NCI-H226 (cell line): ENCODE results near the gene NLGN1.
A peak's percentile ranks its signal among the peaks of the same experiment; 100 is the strongest.

Experiments used
- DNase-seq: peaks from one replicate; pipeline ENCODE4 v3.0.0-alpha.2; 2015

Gene NLGN1

DNA sequence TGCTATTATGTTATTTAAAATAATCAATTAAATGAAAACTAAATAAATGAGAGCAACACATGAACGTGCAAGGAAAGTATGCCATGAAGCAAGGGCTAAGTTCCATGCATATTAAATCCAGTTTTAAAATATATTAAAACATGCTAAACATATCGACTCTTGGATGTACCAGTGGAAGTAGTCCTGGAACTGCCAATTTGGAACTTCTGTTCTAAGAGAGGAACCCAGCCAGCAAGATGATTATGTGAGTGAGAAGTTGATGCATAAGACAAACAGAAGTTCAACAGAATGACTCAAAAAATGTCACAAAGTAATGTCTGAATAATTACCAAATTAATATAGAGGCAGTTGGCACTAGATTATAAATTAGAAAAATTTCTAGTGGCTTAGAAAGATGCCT lies 714.2 kb downstream of the NLGN1 start:
- no peak for DNase-seq

DNA sequence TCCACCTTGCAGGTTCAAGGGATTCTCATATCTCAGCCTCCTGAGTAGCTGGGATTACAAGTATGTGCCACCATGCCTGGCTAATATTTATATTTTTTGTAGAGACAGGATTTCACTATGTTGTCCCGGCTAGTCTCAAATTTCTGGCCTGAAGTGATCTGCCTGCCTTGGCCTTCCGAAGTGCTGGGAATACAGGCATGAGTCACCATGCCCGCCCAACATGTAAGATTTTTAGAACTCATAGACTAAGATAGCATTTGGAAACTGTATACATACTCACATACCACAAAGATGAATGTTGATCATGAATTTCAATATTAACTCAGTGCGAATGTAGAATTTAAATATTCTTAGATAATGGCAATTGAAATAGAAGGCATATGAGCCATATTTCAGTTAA lies 718.9 kb downstream of the NLGN1 start:
- DNase-seq, result peak; percentile 26

DNA sequence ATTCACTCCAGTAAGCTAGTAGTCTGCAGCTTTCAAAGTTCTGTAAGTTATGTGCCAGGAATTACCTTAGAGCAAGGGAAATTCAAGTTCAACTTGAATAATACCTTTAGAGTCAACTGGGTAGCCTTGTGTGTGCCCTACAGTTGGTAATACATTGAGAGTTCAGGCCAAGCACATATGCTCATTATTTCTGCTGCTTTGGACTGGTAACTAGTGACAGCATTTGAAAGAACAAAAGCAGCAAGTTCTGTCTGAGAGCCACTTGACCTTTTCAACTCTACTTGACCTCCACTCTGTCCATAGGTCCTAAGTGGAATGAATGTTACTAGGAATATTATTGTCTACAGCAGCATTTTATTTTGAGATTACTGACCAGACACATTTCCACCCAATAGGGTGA lies 723.5 kb downstream of the NLGN1 start:
- DNase-seq, result no peak

DNA sequence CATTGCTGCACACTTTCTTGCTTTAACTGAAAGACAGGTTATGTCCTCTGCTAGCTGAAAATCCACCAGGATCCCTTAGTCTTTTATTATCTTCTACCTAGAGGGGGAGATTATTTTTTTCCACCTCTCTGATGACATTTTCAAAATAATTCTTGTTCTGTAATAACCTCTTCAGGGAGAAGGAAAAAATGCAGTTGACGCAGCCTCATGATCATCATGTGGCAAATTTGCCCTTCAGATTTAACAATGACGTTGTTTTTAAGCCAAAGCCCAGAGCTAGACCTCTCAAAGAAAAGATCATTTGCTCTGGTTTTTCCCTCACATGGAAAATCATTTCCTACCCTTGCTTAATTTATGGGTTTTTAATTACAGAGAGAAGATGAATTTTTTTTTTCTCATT lies 724.9 kb downstream of the NLGN1 start:
- DNase-seq, result no peak

DNA sequence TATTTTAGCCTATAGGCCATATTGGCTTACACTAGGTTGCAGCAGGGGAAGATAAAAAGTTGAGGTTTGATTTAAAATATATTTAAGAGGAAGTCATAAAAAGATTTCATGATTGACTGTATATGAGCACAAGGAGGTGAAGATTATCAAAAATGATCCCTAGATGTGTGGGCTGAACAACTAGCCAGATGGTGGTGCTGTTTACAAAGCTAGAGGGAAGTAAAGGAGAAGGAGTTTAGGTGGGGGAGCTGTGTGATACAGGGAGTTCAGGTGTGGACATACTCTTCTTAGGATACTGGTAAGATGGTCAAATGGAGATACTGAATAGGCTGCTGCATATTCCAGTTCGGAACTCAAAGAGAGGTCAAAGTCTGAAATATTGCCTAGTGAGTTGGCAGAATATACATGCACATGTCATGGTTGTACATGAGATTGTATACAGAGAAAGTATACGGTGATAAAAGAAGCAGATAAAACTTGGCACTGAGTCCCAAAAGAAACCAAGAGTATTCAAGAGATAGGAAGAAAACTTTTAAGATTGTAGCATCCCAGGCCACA lies 727.8 kb downstream of the NLGN1 start:
- DNase-seq, result peak; percentile 51

DNA sequence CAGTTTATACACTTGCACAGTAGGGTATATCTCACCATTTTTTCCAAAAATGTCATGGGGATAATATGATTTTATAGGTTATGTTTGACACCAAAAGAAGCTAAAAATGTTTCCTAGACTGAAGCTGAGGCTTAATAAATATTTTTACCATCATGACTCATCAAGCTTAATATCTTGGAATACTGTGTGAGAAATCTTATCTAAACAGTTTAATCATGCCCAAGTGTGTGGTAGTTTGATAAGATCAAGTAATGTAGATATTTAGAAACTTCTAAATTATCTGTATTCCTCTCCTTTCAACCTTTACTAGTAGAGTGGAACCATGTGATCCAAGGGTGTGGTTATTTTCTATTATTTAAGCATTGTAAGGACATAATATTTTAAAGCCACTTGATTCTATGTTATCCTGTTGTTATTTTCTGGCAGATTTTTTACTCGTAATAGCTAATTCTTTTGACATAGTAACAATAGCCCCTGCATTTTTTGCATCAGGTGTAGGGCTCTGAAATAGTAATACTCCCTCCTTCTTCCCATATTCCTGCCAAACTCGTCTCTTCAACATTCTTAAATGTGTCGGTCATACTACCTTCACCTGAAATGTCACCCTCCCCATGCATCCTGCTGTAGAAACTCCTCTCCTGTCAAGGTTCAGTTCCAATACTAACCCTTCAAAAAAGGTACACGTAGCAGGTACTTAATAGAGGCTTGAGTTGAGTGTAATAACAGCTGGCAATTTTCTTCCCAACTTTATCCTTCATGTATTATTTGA lies 729.6 kb downstream of the NLGN1 start:
- peak; percentile 13 for DNase-seq

DNA sequence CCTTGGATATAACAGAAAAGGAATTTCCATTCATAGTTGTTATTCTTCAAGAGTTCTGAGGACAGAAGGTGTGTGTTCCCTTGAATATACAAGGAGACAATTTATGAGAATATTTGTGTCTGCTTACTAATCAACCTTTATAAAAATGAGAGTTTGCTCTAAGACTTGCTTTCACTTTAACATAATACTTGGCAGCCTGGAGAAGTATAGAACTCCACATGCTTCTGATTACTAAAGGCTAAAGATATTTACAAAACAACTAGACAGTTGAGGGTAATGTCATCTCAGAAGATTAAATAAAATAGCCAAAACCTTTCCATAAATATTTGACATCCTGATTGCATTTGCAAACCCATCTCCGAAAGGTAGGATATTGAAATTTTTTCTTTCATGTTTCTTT lies 734.5 kb downstream of the NLGN1 start:
- no peak for DNase-seq

DNA sequence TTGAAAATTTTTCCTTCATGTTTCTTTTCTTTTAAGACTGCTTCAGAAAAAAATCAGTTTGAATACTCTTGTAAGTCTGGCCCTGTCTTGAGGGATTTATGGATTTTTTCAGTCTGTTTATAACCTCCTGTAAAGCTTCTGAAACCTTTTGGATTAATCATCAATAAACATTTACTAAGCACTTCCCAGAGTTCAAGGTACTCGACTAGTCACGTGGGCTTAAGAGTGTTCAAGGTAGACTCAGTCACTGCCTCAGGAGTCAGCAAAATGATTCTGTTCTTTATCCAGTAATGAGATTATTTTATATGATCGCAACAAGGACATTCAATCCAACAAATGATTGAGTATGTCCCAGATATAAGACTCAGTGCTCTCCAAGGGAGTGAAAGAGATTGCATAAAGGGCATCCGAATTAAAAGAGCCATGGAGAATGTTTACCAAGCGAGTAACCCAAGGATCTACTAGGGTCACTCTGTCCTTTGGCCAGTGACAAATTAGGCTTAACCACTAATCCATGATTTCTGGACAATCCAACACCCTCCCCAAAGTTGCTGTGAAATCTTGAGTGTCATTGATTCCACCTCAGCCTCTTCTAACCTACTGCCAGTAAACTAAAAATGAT lies 735.0 kb downstream of the NLGN1 start:
- DNase-seq, result no peak

DNA sequence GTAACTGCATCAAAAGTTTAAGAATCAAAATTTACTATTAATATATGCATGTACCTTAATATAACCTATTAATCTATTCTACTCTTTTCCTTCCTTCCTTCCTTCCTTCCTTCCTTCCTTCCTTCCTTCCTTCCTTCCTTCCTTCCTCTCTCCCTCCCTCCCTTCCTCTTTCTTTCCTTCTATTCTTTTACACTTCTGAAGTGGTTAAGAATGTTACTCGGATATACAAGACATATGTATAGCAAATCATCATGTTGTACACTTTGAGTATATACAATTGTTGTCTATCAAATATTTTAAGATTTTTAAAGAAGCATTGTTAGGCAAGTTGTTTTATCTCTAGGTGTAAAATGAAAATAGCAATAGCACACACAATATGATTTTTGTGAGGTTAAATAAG lies 748.5 kb downstream of the NLGN1 start:
- no peak for DNase-seq

DNA sequence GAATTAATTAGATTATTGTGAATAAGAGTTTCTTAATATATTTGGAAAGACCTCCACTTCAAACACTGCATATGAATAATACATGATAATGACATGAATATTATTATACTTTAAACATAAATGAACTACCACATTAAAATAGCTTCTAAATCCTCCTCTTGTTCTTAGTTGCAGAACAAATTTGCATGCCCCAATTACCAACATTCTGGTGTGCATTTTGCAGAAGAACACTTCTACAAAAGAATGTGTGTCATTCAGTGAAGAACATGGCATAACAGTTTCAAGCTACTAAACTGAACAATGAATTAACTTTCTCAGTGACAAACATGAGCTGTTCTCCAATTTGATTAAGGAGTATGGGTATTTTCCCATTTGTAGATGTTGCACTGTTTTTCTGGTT lies 750.3 kb downstream of the NLGN1 start:
- DNase-seq, result no peak

DNA sequence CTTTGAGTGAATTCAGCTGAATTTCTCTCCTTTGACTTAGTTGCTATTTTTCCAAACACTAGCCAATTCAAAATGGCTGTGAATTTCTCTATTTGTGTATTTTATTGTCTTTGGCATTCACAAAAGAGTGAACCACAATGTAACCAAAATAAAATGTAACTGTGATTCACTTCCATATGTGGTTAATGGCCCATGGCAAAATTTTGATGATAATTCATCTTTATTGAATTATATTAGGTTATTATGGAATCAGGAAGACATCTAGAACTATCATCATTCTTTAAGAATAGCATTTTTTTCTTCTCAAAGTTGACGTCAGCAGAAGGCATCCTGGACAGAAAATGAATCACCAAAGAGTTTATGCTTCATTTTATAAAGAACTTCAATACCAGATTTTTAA lies 756.3 kb downstream of the NLGN1 start:
- no peak for DNase-seq

DNA sequence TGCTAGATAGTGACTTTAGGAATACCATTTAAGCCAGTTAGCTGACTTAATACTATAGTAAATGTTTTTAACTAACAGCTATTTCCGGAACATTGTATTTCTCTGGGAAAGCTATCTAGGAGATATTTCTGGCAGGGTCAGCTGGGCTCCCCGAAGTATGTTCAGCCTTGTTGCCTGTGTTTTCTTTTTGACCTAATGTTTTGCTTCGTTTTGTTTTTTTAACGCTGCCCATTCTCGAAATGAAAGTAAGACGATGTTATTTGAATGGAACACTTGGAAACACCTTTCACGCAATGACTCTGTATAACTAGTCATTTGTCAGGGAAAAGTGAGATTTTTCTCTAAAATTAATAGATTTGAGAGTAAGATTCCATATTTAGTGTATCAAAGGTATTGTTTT lies 758.7 kb downstream of the NLGN1 start:
- DNase-seq, result no peak

DNA sequence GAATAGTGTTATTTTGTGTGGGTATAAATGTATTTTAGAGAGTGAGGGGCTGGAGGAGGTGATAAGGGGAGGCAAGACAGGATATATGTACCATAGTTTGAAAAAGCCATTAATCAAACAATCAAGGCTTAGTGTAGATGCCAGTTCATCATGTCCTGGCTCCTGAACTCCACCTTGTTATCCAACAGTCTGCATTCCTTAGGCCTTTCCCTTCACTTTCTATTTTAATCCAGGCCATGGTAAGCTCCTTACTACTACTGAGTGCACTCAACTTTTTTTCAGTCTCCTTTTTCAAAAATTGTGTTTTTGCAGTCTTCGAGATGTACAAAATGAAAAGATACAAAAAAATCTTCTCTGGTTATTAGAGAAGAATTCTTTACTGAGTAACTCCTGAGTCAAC lies 761.1 kb downstream of the NLGN1 start:
- DNase-seq, result no peak

DNA sequence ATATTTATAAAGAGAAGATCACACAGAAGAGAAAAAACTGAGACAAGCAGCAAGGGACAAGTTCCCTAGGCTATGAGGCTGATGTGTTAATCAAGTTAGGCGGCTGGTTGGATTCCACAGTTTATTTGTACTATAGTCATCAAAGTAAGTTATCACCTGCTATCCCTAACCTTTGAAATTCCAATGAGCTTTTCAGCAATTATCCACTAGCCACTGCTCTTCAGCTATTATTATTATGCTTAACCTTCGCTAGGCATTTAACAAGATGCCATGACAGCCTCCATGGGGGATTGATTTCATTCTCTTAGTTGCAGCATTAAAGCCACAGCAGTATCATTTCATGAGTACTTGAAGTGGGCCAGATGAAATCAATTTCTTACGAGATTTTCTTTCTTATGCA lies 762.1 kb downstream of the NLGN1 start:
- DNase-seq, result no peak

DNA sequence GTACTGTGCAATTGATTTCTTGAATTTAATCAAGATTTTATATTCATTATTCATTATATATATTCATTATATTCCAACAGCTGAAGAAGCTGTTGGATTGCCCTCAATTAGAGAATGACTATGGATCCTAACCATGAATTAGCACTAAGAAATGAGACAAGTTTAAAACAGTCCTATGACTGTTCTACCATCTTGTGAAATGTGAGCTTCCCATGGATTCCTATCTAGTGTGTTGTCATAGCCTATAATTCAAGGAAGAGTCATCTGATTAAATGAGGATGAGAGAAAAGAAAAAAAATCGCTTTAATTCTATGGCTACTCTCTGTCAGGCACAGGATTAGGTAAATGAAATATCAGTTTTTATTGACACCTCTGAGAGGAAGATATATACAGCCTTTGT lies 765.0 kb downstream of the NLGN1 start:
- DNase-seq, result no peak

DNA sequence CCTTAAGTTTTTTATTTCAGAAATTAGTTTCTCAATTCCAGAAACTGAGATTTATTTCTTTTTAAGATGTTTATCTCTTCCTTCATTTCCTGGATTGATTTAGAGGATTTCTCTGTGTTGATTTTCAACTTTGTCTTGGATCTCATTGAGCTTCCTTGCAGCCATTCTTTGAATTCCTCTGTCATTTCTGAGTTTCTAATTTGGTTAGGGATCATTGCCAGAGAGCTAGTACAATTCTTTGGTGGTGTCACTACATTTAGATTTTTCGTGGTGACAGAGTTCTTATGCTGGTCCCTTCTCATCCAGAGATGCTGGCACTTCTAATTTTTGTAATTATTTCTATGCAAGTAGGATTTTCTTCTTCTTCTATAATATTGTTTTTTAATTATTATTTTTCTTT lies 770.5 kb downstream of the NLGN1 start:
- no peak for DNase-seq

DNA sequence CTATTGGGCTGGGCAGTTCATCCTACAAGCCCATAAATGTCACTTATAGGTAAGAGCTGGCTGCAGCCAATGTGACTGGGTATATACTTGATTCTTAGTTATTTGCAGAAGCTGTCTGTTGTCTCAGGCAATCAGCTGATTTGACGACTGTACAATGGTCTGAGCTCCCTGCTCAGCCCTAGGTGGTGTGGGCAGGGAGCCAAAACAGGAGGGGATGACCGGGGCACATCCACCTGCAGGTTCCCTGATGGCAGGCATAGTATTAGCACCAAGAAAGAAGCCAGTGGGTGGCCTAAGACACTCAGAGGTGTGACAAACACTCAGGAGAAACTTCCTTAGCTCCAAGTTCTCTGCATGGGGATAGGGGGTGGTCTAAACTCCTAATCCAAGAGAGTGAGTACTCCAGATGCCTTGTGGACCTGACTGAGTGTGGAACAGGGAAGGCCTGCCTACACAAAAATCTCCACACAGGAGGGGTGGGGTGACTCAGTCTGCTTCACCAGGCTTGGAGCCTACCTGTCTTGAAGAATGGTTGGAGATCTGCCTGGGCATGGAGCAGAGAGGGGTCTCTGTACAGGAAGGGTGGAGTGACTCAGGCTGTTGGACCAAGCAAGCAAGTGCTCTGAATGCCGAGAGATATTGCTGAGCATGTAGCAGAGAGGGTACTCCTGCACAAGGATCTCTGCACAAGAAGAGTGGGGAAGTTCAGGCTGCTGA lies 771.2 kb downstream of the NLGN1 start:
- DNase-seq, result no peak

DNA sequence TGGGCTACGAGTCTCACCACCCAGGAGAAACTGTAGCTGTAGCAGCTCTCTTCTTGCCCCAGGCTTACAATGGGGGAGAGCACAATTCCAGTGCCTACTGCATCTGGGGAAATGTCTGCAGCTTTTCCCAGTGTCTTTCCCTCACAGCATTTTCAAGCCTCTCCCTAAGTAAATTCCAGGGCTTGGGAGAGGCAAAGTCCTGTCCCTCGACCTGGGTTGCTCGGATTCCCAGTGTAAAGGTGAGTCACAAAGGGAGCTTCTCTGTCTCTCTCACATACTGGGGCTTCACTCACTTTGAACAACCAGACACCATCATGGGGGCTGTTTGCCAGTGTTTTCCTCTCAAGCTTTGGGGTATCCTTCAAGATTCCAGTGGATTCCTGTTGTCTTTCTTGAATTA lies 772.2 kb downstream of the NLGN1 start:
- DNase-seq, result no peak

DNA sequence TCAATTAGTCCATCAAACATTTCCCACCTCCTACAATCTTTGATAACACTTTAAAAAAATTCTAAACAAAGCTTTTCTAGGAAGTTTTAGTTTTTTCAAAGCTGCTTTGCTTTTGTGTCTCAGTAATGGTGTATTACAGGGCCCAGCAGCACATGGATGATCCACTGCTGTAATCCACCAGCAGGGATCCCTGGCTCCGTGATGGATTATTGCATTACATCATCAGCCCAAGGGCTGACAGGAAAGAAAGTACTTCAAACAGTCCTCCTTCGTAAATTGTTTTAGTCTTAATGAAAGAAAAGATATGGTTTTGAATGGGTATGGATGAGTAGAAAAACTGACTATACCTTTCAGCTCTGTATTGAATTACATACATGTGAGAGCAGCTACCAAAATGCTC lies 772.7 kb downstream of the NLGN1 start:
- DNase-seq, result peak; percentile 36

DNA sequence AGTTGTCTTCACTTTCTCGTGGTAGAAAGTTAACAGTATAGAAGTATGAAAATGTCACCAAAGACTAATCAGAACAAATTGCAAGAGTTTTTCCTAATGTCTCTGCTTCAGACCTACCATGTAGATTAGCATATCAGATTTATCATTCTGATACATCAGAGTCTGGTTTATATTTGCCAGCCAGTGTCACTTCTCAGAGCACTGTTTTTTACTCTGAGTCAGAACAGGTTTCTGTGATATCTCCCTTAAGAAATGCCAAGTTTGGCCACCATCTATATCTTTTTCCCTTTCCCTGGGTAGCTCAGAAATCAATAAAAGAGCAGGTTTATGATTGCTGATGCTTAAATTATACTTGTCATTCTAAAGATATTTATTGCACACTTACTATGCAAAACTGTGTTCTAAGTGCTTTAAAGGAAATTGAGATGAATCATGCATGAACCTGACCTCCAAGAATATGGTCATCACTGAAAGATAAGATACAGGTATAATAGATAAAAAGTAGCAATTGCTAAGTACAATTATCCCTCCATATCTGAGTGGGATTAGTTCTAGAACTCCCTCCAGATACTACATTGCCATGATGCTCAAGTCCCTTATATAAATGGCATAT lies 788.9 kb downstream of the NLGN1 start:
- DNase-seq, result peak; percentile 14

DNA sequence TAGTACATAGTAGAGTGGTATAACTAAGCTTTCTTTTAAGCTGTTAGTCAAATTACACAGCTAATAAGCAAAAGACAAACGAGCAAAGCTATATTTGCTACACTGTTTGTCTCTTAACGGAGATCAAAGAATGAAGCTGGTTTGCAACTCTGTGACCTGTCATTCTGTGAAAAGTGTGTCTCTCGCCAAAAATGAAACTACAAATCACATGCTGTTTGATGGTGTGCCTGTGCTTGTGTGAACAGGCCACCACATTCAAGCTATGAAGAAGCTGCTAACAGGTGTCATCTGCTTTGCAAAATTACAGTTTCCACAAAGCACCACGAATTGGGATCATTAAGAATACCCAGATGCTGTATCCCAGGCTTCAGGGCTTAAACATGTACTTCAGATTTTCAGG lies 793.8 kb downstream of the NLGN1 start:
- no peak for DNase-seq

DNA sequence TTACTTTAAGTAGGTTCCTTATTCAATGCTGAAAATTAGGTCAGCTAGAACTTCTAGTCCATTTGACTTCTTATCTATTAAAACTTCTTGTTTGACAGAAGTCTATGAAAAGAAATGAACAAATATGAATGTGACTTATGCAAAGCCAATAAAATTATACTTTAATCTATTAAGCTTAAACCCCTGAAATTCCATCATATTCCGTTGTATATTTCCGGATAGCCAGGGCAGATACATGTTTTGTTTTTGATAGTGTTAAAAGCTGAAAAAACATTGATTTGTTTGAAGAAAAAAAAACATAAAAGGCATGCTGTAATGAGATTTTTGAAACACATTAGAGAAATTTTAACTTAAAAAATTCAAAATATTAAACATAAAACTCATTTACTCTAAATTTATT lies 794.4 kb downstream of the NLGN1 start:
- no peak for DNase-seq

DNA sequence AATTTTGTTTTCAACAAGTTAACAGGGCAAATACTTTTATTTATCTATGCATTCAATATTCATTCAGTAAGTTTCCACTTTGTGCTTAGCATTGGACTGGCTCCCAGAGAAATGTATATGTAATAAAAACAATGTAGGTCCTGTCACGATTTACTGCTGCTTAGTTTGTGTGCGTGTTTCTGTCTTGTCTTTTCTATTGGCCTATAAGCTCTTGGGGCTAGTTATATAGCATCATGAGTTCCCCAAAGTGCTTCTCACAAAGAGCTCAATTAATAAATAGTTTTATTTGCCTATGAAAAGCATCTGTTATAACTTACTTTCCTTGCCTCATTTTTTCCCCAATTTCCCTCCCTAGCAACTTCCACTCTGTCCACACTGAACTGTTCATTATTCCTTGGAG lies 794.9 kb downstream of the NLGN1 start:
- DNase-seq, result no peak

DNA sequence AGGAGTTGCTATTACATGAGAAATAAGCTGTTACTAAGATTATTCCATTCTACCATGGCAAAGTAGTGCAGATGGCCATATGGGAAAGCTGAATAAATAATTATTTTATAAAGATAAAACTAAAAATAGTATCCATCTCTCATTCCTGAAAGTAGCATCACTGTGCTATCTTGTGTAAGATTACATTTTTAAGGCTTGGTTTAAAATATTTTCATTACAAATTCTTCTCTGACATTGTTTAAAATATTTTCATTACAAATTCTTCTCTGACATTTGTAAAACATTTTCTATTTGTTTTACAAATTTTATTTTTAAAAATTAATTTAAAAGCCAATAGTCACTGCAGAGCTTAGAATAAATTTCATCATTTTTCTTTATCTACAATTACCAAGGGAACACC lies 796.1 kb downstream of the NLGN1 start:
- DNase-seq, result no peak
